BJ (cell line): ENCODE measurements around the gene CHEK1. TPM values are rescaled to one million over a fixed set of nuclear protein-coding genes. Genes with fewer than 3 reads are reported as not detected.
A peak's percentile ranks its signal among the peaks of the same experiment; 100 is the strongest.
"Not testable (repeated sequence)": the region's sequence is repeated elsewhere in the genome, so short reads cannot be mapped to it uniquely, and the experiment has no call there.

Source experiments
- CTCF ChIA-PET: fragments of 350-600 bp; formaldehyde crosslinking; extraction: SDS; loops from one replicate; lab custom pipeline; 2021; ENCODE audit warnings: antibody characterized with exemption, inconsistent platforms; lab: Yijun Ruan, JAX
- POLR2A ChIA-PET: fragments of 300-600 bp; sonication (Branson Sonifier 250); formaldehyde crosslinking; extraction: SDS; loops from one replicate; lab custom pipeline; 2021; ENCODE audit warnings: antibody characterized with exemption; lab: Charles Lee
- DNase-seq: peaks from one replicate; pipeline ENCODE4 v3.0.0-alpha.2; 2011; ENCODE audit warnings: low read depth
- H3K27me3 ChIP-seq: 2 replicates; pipeline ENCODE4 v1.6.0; 2011; ENCODE audit warnings: low read length; ENCODE audit not compliant: control insufficient read depth, insufficient read depth
- H3K36me3 ChIP-seq: 2 replicates; pipeline ENCODE4 v1.5.1; 2011; ENCODE audit warnings: low read length; ENCODE audit not compliant: control insufficient read depth, insufficient read depth
- H3K4me3 ChIP-seq: 2 replicates; pipeline ENCODE4 v1.5.1; 2011; ENCODE audit warnings: low read depth, mild to moderate bottlenecking, control low read depth, low read length
- polyA minus RNA-seq: library from RNA; depleted of rRNA, polyadenylated mRNA; stranded (reverse); fragments of >200 nt; gene quantifications from 2 replicates; pipeline ENCODE4 v1.2.3, GENCODE V29; 2011; rRNA and poly(A)+ RNA removed
- polyA plus RNA-seq: library from polyadenylated mRNA; depleted of rRNA; stranded (reverse); fragments of >200 nt; gene quantifications from 2 replicates; pipeline ENCODE4 v1.2.3, GENCODE V29; 2011; rRNA removed
- TF ChIP-seq, protein P1 (sequence below): IDR thresholded peaks from 2 replicates; pipeline ENCODE4 v1.5.1; 2011; ENCODE audit warnings: low read depth, mild to moderate bottlenecking, control low read depth, inconsistent platforms, low read length, moderate library complexity; ENCODE audit not compliant: insufficient read depth

CHEK1 gene
- polyA plus RNA-seq (11.4 and 25.2 TPM in 2 replicates), polyA minus RNA-seq (10.6 and 14.0 TPM in 2 replicates)

GRCh38 chr11:125624756-125625213 lies at the start of gene CHEK1:
CHEK1 (plus strand) TSS chr11:125625163; CDS start chr11:125626769, 1,606 bp downstream.
- CTCF ChIA-PET, result interaction anchor here (0.6 to 0.8 kb wide), 2 partner anchors 17 to 254 kb away, joined by 4 read pairs; no protein-coding TSS in a partner anchor

DNA sequence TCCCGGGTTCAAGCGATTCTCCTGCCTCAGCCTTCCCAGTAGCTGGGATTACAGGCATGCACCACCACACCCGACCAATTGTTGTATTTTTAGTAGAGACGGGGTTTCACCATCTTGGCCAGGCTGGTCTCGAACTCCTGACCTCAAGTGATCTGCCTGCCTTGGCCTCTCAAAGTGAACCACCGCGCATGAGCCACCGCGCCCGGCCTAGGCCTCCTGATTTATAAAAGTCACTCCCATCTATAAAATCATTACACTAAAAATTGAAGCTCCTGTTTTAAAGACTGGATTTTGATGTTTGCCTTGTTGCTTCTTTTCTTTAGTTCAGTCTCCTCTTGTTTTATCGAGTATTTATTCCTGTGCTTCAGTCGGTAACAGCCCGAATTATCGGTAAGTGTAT lies 47.8 kb upstream of the CHEK1 start:
- DNase-seq, H3K27me3 ChIP-seq, H3K4me3 ChIP-seq, POLR2A ChIA-PET: not testable (repeated sequence)
- CTCF ChIA-PET, result interaction anchor here (0.9 kb wide), 1 partner anchor 10 kb away, joined by 4 read pairs; no protein-coding TSS in a partner anchor
- peaks cover 17% of the 10 kb centered on the region for H3K36me3 ChIP-seq

More at GRCh38 chr11:125624756-125625213, at the start of gene CHEK1:
- Histone ChIP-seq H3K36me3 (peaks cover 3% of the 10 kb centered on the region), H3K27me3 (no peaks in the 10 kb centered on the region), H3K4me3 (peak within 1 kb of the TSS; percentile 80)
- no peak for DNase-seq
- POLR2A ChIA-PET, result interaction anchor here (0.7 kb wide), 1 partner anchor 489 kb away, joined by 4 read pairs; no protein-coding TSS in a partner anchor
- TF ChIP-seq, protein P1, sequence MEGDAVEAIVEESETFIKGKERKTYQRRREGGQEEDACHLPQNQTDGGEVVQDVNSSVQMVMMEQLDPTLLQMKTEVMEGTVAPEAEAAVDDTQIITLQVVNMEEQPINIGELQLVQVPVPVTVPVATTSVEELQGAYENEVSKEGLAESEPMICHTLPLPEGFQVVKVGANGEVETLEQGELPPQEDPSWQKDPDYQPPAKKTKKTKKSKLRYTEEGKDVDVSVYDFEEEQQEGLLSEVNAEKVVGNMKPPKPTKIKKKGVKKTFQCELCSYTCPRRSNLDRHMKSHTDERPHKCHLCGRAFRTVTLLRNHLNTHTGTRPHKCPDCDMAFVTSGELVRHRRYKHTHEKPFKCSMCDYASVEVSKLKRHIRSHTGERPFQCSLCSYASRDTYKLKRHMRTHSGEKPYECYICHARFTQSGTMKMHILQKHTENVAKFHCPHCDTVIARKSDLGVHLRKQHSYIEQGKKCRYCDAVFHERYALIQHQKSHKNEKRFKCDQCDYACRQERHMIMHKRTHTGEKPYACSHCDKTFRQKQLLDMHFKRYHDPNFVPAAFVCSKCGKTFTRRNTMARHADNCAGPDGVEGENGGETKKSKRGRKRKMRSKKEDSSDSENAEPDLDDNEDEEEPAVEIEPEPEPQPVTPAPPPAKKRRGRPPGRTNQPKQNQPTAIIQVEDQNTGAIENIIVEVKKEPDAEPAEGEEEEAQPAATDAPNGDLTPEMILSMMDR, result no peak

- no peaks in the 10 kb centered on the region for H3K27me3 ChIP-seq
- TF ChIP-seq, protein P1, result no peak
- ChIA-PET POLR2A (no interaction called here), CTCF (interaction anchor here (0.9 kb wide), 1 partner anchor 9 kb away, joined by 3 read pairs; the partner anchor contains the start of gene EI24)
- H3K4me3 ChIP-seq, result no peak overlapping the region
- peaks cover 24% of the 10 kb centered on the region for H3K36me3 ChIP-seq
- DNase-seq, result no peak
These were observed 46.2 kb upstream of the CHEK1 start for GRCh38 chr11:125578783-125579182.

DNA sequence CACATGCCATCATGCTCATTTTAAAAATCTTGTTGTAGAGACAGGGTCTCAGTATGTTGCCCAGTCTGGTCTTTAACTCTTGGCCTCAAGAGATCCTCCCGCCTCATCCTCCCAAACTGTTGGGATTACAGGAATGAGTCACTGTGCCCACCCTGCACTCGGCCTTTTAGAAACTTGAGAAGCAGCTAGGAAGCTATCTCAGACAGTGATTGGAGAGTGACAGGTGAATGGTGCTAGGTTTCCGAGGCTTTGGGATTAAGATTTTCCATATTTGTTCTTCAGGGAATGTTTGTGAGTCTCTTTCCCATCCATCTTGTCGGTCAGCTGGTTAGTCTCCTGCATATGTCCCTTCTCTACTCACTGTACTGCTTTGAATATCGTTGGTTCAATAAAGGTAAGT lies 45.2 kb upstream of the CHEK1 start:
- no peaks in the 10 kb centered on the region for H3K27me3 ChIP-seq
- H3K4me3 ChIP-seq, result no peak overlapping the region
- no peak for DNase-seq
- H3K36me3 ChIP-seq, result peaks cover 24% of the 10 kb centered on the region
- TF ChIP-seq, protein P1, result no peak
- ChIA-PET POLR2A (no interaction called here), CTCF (interaction anchor here (2.6 kb wide), 1 partner anchor 10 kb away, joined by 12 read pairs; the partner anchor contains the start of gene EI24)

GRCh38 chr11:125583496-125583895 lies 41.5 kb upstream of the CHEK1 start:
- ChIA-PET CTCF (no interaction called here), POLR2A (interaction anchor here (0.6 kb wide), 1 partner anchor 11 kb away, joined by 3 read pairs; no protein-coding TSS in a partner anchor)
- TF ChIP-seq, protein P1, result no peak
- Histone ChIP-seq H3K4me3 (no peak overlapping the region), H3K27me3 (no peaks in the 10 kb centered on the region), H3K36me3 (peaks cover 13% of the 10 kb centered on the region)
- no peak for DNase-seq

DNA sequence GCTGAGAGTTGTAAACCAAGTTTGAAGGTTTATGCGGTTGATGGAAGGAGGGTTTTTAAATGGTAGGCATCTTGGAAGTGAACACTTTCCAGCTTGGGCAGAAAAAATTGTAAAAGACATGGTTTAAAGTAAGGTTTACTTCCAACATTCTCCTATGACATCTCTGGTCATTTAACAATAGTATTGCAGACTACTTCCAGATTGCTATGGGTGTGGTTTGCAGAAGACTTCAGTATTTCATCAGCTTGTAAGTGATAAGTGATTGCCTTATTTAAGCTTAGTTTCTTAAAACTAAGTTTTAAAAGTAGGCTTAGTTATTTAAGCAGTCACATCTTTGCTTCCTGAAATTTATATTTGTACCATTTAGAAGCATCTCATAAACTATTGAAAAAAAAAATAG lies 39.5 kb upstream of the CHEK1 start:
- TF ChIP-seq, protein P1, result no peak
- H3K4me3 ChIP-seq, result no peak overlapping the region
- CTCF ChIA-PET, result no interaction called here

More for the DNA sequence above, 39.5 kb upstream of the CHEK1 start:
- no peak for DNase-seq
- POLR2A ChIA-PET, result no interaction called here
- peaks cover 7% of the 10 kb centered on the region for H3K36me3 ChIP-seq
- no peaks in the 10 kb centered on the region for H3K27me3 ChIP-seq
